GM23338 (cell line): ENCODE measurements around the gene RPP40.

Experiments used
- CREB1 ChIP-seq: fragments of 250-450 bp; sonication (Bioruptor Pico); IDR thresholded peaks from 2 replicates; pipeline ENCODE4 v1.5.0; 2020; ENCODE audit warnings: low read depth, mild to moderate bottlenecking, moderate library complexity
- EZH2 ChIP-seq: fragments of 200-600 bp; sonication (generic); IDR thresholded peaks from one replicate; pipeline ENCODE4 v1.8.0; 2017; ENCODE audit warnings: antibody characterized with exemption, mild to moderate bottlenecking, low read depth; ENCODE audit not compliant: unreplicated experiment
- EZH2phosphoT487 ChIP-seq: fragments of 200-600 bp; sonication (generic); IDR thresholded peaks from one replicate; pipeline ENCODE4 v1.8.1; 2018; ENCODE audit warnings: antibody characterized with exemption; ENCODE audit not compliant: unreplicated experiment
- JUNB ChIP-seq: IDR thresholded peaks from one replicate; pipeline ENCODE4 v1.6.1; 2016; ENCODE audit warnings: antibody characterized with exemption; ENCODE audit not compliant: unreplicated experiment
- POLR2AphosphoS5 ChIP-seq: IDR thresholded peaks from 2 replicates; pipeline ENCODE4 v1.6.1; 2016; ENCODE audit warnings: antibody characterized with exemption, low read depth
- STAT1 ChIP-seq: IDR thresholded peaks from one replicate; pipeline ENCODE4 v1.6.1; 2016; ENCODE audit warnings: antibody characterized with exemption; ENCODE audit not compliant: unreplicated experiment
- ZNF114 ChIP-seq: fragments of 250-450 bp; sonication (Bioruptor Pico); IDR thresholded peaks from 2 replicates; pipeline ENCODE4 v1.5.0; 2020; ENCODE audit warnings: mild to moderate bottlenecking, moderate library complexity
- ZNF331 ChIP-seq: fragments of 250-450 bp; sonication (Bioruptor Pico); IDR thresholded peaks from 2 replicates; pipeline ENCODE4 v1.5.0; 2020; ENCODE audit warnings: low read depth, mild to moderate bottlenecking, moderate library complexity
- TF ChIP-seq, protein P1 (sequence below), 2 experiments: fragments of 200-600 bp in 1 of 2; sonication (generic) in 1 of 2; conservative IDR thresholded peaks; 2 replicates each; pipeline versions ENCODE4 v1.5.1 to v1.6.1; 2016 to 2017; ENCODE audit warnings: antibody characterized with exemption in 2 of 2, low read depth in 2 of 2, mild to moderate bottlenecking in 2 of 2, moderate library complexity in 1 of 2
- TF ChIP-seq, protein P2 (sequence below): IDR thresholded peaks from one replicate; pipeline ENCODE4 v1.6.1; 2018; ENCODE audit warnings: antibody characterized with exemption; ENCODE audit not compliant: unreplicated experiment
- TF ChIP-seq, protein P3 (sequence below): fragments of 250-450 bp; sonication (Bioruptor Pico); IDR thresholded peaks from 2 replicates; pipeline ENCODE4 v1.5.0; 2020; ENCODE audit warnings: mild to moderate bottlenecking, moderate library complexity
- TF ChIP-seq, protein P4 (sequence below): IDR thresholded peaks from 2 replicates; pipeline ENCODE4 v1.6.1; 2016; ENCODE audit warnings: antibody characterized with exemption

DNA sequence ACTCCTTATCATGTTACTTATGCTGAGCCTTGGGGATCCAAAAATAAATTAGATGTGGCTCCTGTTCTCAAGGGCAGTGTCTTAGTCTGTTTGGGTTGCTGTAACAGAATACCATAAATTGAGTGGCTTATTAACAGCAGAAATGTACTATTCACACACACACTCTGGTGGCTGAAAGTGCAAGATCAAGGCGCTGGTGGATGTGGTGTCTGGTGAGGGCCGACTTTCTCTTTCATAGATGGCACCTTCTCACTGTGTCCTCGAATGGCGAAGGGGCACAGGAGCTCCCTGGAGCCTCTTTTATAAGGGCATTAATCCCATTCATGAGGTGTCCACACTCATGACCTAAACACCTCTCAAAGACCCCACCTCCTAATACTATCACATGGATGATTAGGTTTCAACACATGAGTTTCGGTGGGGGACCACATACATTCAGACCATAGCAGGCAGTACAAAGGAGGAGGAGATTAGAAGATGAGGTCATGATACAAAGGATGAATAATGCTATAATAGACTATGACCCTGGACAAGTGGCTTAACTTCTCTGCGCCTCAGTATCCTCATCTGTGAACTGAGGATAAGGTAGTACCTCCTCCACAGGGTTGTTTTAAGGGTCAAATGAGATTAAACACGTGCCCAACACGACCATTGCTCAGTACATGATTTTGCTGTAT lies 34.1 kb downstream of the RPP40 start:
- TF ChIP-seq, protein P1, sequence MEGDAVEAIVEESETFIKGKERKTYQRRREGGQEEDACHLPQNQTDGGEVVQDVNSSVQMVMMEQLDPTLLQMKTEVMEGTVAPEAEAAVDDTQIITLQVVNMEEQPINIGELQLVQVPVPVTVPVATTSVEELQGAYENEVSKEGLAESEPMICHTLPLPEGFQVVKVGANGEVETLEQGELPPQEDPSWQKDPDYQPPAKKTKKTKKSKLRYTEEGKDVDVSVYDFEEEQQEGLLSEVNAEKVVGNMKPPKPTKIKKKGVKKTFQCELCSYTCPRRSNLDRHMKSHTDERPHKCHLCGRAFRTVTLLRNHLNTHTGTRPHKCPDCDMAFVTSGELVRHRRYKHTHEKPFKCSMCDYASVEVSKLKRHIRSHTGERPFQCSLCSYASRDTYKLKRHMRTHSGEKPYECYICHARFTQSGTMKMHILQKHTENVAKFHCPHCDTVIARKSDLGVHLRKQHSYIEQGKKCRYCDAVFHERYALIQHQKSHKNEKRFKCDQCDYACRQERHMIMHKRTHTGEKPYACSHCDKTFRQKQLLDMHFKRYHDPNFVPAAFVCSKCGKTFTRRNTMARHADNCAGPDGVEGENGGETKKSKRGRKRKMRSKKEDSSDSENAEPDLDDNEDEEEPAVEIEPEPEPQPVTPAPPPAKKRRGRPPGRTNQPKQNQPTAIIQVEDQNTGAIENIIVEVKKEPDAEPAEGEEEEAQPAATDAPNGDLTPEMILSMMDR (conservative IDR thresholded peaks at IDR 0.05; ENCODE audit: low read depth in 2 of 2) = no peak
- TF ChIP-seq POLR2AphosphoS5 (no peak), EZH2 (no peak), JUNB (no peak), EZH2phosphoT487 (no peak), CREB1 (CRISPR knock-in tag) (no peak), ZNF331 (CRISPR knock-in tag) (no peak), STAT1 (no peak), ZNF114 (no peak)
- TF ChIP-seq, protein P2, sequence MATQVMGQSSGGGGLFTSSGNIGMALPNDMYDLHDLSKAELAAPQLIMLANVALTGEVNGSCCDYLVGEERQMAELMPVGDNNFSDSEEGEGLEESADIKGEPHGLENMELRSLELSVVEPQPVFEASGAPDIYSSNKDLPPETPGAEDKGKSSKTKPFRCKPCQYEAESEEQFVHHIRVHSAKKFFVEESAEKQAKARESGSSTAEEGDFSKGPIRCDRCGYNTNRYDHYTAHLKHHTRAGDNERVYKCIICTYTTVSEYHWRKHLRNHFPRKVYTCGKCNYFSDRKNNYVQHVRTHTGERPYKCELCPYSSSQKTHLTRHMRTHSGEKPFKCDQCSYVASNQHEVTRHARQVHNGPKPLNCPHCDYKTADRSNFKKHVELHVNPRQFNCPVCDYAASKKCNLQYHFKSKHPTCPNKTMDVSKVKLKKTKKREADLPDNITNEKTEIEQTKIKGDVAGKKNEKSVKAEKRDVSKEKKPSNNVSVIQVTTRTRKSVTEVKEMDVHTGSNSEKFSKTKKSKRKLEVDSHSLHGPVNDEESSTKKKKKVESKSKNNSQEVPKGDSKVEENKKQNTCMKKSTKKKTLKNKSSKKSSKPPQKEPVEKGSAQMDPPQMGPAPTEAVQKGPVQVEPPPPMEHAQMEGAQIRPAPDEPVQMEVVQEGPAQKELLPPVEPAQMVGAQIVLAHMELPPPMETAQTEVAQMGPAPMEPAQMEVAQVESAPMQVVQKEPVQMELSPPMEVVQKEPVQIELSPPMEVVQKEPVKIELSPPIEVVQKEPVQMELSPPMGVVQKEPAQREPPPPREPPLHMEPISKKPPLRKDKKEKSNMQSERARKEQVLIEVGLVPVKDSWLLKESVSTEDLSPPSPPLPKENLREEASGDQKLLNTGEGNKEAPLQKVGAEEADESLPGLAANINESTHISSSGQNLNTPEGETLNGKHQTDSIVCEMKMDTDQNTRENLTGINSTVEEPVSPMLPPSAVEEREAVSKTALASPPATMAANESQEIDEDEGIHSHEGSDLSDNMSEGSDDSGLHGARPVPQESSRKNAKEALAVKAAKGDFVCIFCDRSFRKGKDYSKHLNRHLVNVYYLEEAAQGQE = no peak
- TF ChIP-seq, protein P3, sequence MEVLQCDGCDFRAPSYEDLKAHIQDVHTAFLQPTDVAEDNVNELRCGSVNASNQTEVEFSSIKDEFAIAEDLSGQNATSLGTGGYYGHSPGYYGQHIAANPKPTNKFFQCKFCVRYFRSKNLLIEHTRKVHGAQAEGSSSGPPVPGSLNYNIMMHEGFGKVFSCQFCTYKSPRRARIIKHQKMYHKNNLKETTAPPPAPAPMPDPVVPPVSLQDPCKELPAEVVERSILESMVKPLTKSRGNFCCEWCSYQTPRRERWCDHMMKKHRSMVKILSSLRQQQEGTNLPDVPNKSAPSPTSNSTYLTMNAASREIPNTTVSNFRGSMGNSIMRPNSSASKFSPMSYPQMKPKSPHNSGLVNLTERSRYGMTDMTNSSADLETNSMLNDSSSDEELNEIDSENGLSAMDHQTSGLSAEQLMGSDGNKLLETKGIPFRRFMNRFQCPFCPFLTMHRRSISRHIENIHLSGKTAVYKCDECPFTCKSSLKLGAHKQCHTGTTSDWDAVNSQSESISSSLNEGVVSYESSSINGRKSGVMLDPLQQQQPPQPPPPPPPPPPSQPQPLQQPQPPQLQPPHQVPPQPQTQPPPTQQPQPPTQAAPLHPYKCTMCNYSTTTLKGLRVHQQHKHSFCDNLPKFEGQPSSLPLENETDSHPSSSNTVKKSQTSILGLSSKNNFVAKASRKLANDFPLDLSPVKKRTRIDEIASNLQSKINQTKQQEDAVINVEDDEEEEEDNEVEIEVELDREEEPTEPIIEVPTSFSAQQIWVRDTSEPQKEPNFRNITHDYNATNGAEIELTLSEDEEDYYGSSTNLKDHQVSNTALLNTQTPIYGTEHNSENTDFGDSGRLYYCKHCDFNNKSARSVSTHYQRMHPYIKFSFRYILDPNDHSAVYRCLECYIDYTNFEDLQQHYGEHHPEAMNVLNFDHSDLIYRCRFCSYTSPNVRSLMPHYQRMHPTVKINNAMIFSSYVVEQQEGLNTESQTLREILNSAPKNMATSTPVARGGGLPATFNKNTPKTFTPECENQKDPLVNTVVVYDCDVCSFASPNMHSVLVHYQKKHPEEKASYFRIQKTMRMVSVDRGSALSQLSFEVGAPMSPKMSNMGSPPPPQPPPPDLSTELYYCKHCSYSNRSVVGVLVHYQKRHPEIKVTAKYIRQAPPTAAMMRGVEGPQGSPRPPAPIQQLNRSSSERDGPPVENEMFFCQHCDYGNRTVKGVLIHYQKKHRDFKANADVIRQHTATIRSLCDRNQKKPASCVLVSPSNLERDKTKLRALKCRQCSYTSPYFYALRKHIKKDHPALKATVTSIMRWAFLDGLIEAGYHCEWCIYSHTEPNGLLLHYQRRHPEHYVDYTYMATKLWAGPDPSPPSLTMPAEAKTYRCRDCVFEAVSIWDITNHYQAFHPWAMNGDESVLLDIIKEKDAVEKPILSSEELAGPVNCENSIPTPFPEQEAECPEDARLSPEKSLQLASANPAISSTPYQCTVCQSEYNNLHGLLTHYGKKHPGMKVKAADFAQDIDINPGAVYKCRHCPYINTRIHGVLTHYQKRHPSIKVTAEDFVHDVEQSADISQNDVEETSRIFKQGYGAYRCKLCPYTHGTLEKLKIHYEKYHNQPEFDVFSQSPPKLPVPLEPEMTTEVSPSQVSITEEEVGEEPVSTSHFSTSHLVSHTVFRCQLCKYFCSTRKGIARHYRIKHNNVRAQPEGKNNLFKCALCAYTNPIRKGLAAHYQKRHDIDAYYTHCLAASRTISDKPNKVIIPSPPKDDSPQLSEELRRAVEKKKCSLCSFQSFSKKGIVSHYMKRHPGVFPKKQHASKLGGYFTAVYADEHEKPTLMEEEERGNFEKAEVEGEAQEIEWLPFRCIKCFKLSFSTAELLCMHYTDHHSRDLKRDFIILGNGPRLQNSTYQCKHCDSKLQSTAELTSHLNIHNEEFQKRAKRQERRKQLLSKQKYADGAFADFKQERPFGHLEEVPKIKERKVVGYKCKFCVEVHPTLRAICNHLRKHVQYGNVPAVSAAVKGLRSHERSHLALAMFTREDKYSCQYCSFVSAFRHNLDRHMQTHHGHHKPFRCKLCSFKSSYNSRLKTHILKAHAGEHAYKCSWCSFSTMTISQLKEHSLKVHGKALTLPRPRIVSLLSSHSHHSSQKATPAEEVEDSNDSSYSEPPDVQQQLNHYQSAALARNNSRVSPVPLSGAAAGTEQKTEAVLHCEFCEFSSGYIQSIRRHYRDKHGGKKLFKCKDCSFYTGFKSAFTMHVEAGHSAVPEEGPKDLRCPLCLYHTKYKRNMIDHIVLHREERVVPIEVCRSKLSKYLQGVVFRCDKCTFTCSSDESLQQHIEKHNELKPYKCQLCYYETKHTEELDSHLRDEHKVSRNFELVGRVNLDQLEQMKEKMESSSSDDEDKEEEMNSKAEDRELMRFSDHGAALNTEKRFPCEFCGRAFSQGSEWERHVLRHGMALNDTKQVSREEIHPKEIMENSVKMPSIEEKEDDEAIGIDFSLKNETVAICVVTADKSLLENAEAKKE (CRISPR knock-in tag) = no peak
- TF ChIP-seq, protein P4, sequence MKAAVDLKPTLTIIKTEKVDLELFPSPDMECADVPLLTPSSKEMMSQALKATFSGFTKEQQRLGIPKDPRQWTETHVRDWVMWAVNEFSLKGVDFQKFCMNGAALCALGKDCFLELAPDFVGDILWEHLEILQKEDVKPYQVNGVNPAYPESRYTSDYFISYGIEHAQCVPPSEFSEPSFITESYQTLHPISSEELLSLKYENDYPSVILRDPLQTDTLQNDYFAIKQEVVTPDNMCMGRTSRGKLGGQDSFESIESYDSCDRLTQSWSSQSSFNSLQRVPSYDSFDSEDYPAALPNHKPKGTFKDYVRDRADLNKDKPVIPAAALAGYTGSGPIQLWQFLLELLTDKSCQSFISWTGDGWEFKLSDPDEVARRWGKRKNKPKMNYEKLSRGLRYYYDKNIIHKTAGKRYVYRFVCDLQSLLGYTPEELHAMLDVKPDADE = no peak
